ENCODE measurements around the gene AGPS.
"Not testable (repeated sequence)": the region's sequence is repeated elsewhere in the genome, so short reads cannot be mapped to it uniquely, and the experiment has no call there.

The AGPS gene

GRCh38 chr2:177391822-177392372 is 676 bp upstream of the AGPS start:
- no peak for DNase-seq

GRCh38 chr2:177393203-177393755 is 706 bp downstream of the AGPS start:
- DNase-seq = peak; percentile 21

DNA sequence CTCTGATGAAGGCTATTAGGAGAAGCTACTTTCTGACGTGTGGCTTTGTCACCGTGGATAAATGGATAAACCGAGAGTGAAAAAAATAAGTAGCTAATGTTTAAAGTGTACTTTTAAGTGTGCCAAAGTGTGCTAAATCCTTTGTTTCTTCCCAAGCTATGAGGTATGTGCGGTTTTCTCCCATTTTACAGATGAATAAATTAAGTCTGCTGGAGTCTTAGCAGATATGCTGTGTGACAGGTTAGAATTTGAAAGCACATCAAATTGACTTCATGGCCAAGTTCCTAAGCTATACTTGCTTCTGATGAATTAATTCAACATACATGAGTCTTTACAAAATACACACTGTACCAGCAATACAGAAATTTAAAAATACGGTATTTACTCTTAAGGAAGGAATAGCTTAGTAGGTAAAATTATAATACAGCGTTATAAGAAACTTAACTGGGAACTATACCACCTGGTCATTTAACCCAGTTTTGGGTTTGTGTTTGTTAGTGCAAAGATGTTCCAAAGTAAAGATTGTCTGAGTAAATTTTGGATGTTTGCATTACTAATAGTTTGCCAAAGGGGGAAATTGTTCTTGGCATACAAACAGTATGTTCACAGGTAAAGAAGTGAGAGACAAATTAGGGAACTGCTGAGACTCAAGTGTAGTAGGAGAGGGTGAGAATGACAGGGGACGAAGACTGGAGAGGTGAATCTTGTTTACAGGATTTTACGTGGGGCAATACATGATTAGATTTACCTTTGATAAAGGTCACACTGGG is 1.4 kb downstream of the AGPS start:
- no peak for DNase-seq

- DNase-seq = no peak
These were observed 2.0 kb downstream of the AGPS start for GRCh38 chr2:177394594-177394973.

GRCh38 chr2:177395351-177396065 is 2.9 kb downstream of the AGPS start:
- DNase-seq = no peak

GRCh38 chr2:177396703-177397460 is 4.3 kb downstream of the AGPS start:
- peak; percentile 24 for DNase-seq

DNA sequence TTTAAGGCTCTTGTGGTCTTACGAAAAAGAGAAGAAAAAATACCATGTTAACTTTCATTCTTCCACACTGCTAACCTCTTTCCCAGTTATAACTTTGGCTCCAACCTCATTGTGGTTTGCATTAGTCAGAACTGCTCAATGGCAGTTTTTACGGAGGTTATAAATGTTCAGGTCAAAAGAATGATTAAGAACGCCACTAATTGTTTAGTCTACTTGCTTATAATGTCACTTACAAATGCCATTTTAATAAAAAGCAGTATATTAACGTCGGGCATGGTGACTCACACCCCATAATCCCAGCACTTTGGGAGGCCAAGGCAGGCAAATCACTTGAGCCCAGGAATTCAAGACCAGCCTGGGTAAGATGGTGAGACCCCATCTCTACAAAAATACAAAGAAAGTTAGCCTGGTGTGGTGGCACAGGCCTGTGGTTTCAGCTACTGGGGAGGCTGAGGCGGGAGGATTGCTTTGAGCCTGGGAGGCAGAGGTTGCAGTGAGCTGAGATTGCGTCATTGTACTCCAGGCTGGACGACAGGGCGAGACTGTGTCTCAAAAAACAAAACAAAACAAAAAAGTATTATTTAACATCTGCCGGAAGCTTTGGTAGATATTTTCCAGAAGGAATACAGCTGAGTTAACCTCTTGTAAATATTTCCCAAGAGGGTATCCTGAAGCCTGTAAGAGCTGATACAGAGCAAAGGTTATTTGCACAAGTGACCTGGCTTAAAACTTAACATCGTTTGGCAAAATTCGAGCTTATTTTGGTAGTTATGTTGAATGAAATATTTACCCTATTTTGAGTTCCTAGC is 5.1 kb downstream of the AGPS start:
- no peak for DNase-seq

DNA sequence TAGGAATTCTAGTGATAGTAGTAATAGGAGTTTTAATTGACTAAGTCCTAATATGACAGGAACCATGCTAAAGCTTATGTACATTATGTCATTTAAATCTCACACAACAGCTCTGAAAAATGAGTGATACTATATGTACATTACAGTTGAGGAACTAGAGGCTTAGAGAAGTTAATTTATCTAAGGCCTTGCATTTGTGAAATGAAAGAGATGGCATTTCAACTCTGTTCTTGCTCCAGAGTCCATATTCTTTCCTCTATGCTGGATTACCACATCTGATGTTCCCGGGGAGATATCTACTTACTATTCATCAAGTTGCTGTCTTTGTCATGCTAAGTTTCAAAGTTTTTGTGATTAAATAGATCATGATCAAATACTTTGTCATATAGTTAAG is 5.7 kb downstream of the AGPS start:
- DNase-seq = no peak

GRCh38 chr2:177398791-177399190 is 6.2 kb downstream of the AGPS start:
- DNase-seq = no peak

DNA sequence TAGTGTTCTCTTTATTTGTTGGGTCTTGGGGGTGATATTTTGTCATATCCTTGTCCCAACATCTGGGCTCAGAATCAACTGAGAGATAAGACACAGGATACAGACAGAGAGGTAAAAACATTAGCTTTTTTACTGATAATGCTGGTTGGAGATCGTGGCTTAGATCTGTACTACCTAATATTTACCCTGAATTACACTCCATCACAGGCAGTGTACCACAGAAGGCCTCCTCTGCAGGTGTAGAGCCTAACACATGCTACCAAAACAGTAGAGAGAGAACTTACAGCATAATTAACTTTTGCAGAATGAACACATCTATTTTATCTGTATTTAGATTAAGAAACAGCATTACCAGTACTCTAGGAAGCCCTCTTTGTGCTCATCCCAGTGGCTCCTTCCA is 6.8 kb downstream of the AGPS start:
- DNase-seq = no peak

DNA sequence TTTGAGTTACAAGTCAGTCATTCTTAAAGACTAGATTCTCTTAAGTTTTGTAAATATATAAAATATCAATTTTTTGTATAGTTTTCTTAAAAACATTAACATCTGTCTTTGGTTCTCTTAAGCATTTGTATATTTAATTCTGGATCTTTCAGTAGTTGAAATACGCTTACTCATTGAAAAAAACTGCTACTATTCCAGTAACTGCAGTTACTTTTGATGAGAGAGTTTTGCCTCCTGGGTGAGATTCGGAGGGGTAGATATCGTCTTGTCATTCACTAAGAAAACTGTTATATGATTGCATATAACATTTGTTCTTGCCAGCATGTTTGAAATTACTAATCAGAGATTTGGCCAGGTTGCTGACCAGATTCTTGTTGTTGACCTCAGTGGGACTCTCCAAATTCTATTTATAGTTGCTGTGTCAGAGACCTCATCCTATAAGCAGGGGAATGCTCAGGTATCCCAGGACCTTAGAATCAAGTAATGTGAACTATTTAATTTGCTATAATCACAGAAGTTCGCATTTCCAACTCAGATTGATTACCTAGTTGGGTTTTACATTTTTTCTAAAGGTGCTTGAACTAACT is 7.9 kb downstream of the AGPS start:
- DNase-seq = no peak

GRCh38 chr2:177402096-177402495 is 9.5 kb downstream of the AGPS start:
- DNase-seq = no peak

GRCh38 chr2:177403838-177404237 is 11.3 kb downstream of the AGPS start:
- DNase-seq = no peak

DNA sequence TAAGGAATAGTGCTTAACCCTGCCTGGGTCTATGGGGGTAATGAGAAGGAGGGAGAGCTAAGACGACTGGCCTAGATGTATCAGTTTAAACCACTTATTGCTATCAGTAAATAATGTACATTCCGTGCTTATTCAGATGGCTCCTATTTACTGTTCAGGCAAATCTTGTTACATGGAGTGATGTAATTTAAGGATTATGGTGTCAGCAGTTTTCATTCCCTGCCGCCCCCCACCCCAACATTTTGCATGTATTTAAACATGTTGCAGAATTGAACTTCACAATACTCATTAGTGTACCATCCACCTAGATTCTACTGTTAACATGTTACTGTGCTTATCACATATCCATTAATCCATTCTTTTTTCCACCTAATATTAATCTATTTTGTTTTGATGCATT is 11.7 kb downstream of the AGPS start:
- DNase-seq = peak; percentile 70

DNA sequence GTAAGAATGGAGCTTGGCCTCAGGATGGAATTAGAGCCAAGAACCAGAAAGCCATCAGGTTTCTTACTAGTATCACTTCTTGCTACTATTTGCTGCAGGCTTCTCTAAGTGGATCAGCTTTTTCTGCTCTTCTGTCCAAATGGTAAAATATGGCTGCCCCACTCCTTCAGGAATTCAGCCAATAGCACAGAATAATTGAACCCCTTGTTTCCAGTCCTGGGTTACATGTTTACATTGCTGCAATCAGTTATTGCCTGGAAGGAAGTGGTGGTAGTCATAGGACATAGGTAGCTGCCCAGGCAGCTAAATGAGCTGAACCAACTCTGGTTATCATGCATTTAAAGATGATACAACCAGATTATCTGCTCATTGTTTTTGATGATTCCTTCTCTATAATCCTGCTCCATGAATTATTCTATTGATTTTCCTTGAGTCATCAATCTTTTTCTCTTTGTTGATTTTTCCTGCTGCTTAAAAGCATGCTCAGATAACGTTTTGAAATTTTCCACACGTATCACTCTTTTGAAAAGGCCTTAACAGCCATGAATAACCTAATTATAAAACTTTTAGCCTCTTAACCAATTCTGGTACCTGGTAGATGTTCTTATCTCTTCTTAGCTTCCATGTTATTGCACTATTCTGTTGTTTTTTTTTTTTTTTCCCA is 12.6 kb downstream of the AGPS start:
- peak; percentile 30 for DNase-seq

DNA sequence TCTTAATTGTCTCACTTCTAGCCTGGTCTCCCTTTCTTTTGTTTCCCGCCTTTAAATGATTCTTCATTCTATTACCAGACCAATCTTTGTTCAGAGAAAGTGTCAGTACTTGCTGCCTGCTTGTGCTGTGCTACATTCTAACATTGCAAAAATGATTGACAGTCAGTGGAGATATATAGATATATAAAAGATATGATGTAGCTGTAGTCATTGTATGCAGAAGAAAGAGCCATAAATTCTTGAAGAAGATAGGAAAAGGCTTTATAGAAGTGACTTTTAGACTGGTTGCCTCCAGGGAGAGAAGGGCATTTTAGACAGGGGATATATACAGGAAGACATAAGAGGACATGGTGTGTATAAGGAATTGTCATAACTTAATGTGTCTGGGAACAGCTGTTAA is 13.6 kb downstream of the AGPS start:
- no peak for DNase-seq

- DNase-seq = no peak
These were observed 14.5 kb downstream of the AGPS start for GRCh38 chr2:177407031-177407430.

DNA sequence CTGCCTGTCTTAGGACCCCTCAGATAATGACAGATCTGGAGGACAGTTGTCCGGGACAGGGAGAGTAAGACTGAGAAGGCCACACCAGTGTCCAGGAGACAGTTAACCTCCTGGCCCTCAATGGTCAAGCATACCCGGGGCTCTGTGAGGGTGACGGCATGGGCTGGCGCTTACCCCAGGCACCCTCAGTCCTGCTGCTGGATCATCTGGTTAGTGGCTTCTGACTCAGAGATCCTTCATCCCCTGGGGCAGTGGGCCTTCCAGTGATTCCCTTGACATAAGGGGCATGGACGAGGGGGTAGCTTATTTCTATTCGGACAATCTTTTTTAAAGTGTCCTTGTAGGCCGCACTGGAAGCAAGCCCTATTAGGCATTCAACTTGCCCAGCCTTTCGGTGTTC is 18.1 kb downstream of the AGPS start:
- not testable (repeated sequence) for DNase-seq

DNA sequence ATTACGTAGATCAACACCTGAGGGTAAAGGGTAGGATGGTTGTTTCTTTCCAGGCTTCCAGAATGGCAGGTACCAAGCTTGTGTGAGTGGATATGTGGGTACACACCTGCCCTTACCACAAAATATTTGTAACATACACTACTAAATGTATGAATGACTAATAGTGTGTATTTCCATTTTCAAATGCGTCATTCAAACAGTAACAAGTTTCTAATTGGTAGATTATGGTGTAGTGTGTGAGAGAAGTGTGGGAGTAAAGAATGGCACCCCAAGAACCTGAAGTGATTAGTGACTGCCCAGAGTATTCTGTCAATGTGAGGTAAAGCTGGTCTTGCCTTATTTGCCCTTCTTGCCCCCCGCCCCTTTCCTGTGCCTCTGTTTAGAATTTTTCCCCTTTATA is 21.1 kb downstream of the AGPS start:
- no peak for DNase-seq

DNA sequence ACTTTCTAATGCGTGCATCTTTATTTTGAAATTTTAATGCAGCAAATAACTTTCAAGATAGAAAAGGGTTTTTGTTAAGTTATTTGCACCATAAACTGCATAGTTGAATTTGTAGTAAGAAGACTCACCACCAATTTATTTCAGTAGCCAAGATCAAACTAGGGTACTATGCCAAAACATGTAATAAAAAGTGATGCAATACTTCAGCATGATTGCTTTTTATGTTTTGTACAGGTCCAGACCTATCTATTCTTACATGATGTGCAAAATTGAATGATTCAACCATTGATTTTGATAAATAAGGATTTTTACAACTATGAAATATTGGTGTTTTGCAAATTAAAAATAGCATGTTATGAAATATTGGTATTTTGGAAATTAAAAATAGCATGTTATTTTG is 26.7 kb downstream of the AGPS start:
- no peak for DNase-seq

GRCh38 chr2:177422271-177422670 is 29.7 kb downstream of the AGPS start:
- DNase-seq = no peak
